Lower leg skin (tissue), 3 donors: Measurements from ENCODE around the gene SIX5.

ENCODE experiments used
- CTCF ChIP-seq, 3 donors: fragments of 450-650 bp; IDR thresholded peaks; one replicate each; pipeline ENCODE4 v1.5.1; 2016; ENCODE audit warnings: antibody characterized with exemption in 3 of 3, mild to moderate bottlenecking in 3 of 3, moderate library complexity in 2 of 3
- POLR2A ChIP-seq, 2 donors: fragments of 450-650 bp; IDR thresholded peaks; one replicate each; pipeline ENCODE4 v1.6.1; 2016 to 2017; ENCODE audit warnings: antibody characterized with exemption in 2 of 2, mild to moderate bottlenecking in 1 of 2, moderate library complexity in 1 of 2

- TF ChIP-seq CTCF (IDR thresholded peaks at IDR 0.05) (no peak), POLR2A (IDR thresholded peaks at IDR 0.05) (no peak)
These were observed 984 bp downstream of the SIX5 start for GRCh38 chr19:45767881-45768654.
